K562 (cell line): ENCODE data around the gene CBX8. TPM values are rescaled to one million over a fixed set of nuclear protein-coding genes. Genes with fewer than 3 reads are reported as not detected.

ENCODE experiments used
- CTCF ChIP-seq, 3 experiments: IDR thresholded peaks in 2 of 3; conservative IDR thresholded peaks in 1 of 3; 2 replicates each; pipeline ENCODE4 v1.5.1; 2011 to 2012; ENCODE audit warnings: low read length in 3 of 3, mild to moderate bottlenecking in 3 of 3, control low read depth in 2 of 3, improper control_type of control experiment in 1 of 3, inconsistent platforms in 1 of 3, low read depth in 1 of 3, mixed read lengths in 1 of 3, moderate library complexity in 1 of 3; ENCODE audit not compliant: insufficient read depth in 2 of 3
- MYC ChIP-seq, 2 experiments: fragments of 250-450 bp in 1 of 2; sonication (Bioruptor Pico) in 1 of 2; IDR thresholded peaks; 2 replicates each; pipeline versions ENCODE4 v1.5.1 to v1.6.1; 2012 to 2021; ENCODE audit warnings: low read depth in 2 of 2, borderline replicate concordance in 1 of 2, improper control_type of control experiment in 1 of 2, low read length in 1 of 2, mild to moderate bottlenecking in 1 of 2, moderate library complexity in 1 of 2
- ZNF740 ChIP-seq, 3 experiments: fragments of 200-800 bp in 1 of 3; sonication (Bioruptor generic) in 1 of 3; sonication (generic) in 1 of 3; formaldehyde crosslinking in 1 of 3; IDR thresholded peaks; 2 replicates each; pipeline versions ENCODE4 v1.6.1 to v1.8.0; 2016 to 2022; ENCODE audit warnings: mild to moderate bottlenecking in 2 of 3, missing compliant biosample characterization in 2 of 3, missing genetic modification characterization in 2 of 3, missing genetic modification reagents in 1 of 3
- polyA plus RNA-seq, 8 experiments: library from polyadenylated mRNA; depleted of rRNA in 4 of 8; stranded (reverse) in 5 of 8; unstranded in 3 of 8; fragments of >200 nt; fragmentation: Nextera tagmentation in 2 of 8; fragmentation: Illumina TruSeq in 1 of 8; extraction: Ambion mirVana in 2 of 8; extraction: Trizol in 1 of 8; gene quantifications; 2 replicates each; pipeline versions ENCODE4 v1.2.1 to v1.2.3, GENCODE V29; 2011 to 2014; ENCODE audit warnings: inconsistent platforms in 1 of 8, missing spikeins in 1 of 8
- total RNA-seq, 7 experiments: library from RNA; depleted of rRNA in 6 of 7; stranded (reverse); fragments of >200 nt in 6 of 7; fragmentation: Illumina TruSeq in 2 of 7; extraction: Trizol in 2 of 7; gene quantifications; 2 replicates each; pipeline versions ENCODE4 v1.2.1 to v1.2.3, GENCODE V29; 2011 to 2021; ENCODE audit warnings: low replicate concordance in 1 of 7

CBX8 gene
- total and polyA plus RNA-seq, 9 of the 15 experiments (the other 6 are each of a cell fraction or from before 2014, with no cell fraction given), result 0.08 to 11.9 (median 2.6) TPM

GRCh38 chr17:79808763-79809529, 12.1 kb upstream of the CBX8 start (continued):
- TF ChIP-seq CTCF (IDR thresholded peaks at IDR 0.05 in 2 of 3, conservative IDR thresholded peaks at IDR 0.05 in 1 of 3; ENCODE audit: insufficient read depth in 2 of 3, low read depth in 1 of 3, low read length in 3 of 3), result peak; percentile 55 to 68 (median 64); a peak in 5 of 6 replicates
- peak; percentile 63; the same call in 1 of the 2 replicates for TF ChIP-seq ZNF740 (CRISPR knock-in tag; IDR thresholded peaks at IDR 0.05)
- TF ChIP-seq ZNF740 (tag; IDR thresholded peaks at IDR 0.05), result no peak
- no peak for TF ChIP-seq MYC (IDR thresholded peaks at IDR 0.05; ENCODE audit: low read depth, low read length)
- TF ChIP-seq MYC (CRISPR knock-in tag; IDR thresholded peaks at IDR 0.05; ENCODE audit: borderline replicate concordance, low read depth), result peak; percentile 42; the same call in 1 of the 2 replicates
